MM.1S (cell line): ENCODE results near the gene HSD17B7.
A peak's percentile ranks its signal among the peaks of the same experiment; 100 is the strongest.
"Not testable (repeated sequence)": the region's sequence is repeated elsewhere in the genome, so short reads cannot be mapped to it uniquely, and the experiment has no call there.

ENCODE experiments used
- DNase-seq: peaks from one replicate; pipeline ENCODE4 v3.0.0-alpha.2; 2015
- H2AFZ ChIP-seq: fragments of 300-600 bp; sonication (generic); 2 replicates; pipeline ENCODE4 v1.6.0; 2016; ENCODE audit warnings: antibody characterized with exemption, low read length
- H3F3A ChIP-seq: fragments of 300-600 bp; sonication (generic); 2 replicates; pipeline ENCODE4 v1.6.1; 2016; ENCODE audit warnings: mild to moderate bottlenecking, antibody characterized with exemption, low read length, moderate library complexity, mixed read lengths; ENCODE audit not compliant: insufficient read depth
- H3K27ac ChIP-seq: fragments of 300-600 bp; sonication (generic); 2 replicates; pipeline ENCODE4 v1.5.1; 2016; ENCODE audit warnings: mild to moderate bottlenecking, low read length
- H3K27me3 ChIP-seq: fragments of 300-600 bp; sonication (generic); replicated peaks from 2 replicates; pipeline ENCODE4 v1.6.0; 2016; ENCODE audit warnings: low read length; ENCODE audit not compliant: insufficient read depth
- H3K36me3 ChIP-seq: fragments of 300-600 bp; sonication (generic); replicated peaks from 2 replicates; pipeline ENCODE4 v1.6.1; 2016; ENCODE audit warnings: mild to moderate bottlenecking, low read length, mixed read lengths; ENCODE audit not compliant: insufficient read depth
- H3K4me1 ChIP-seq: fragments of 300-600 bp; sonication (generic); 2 replicates; pipeline ENCODE4 v1.6.1; 2016; ENCODE audit warnings: low read length, mixed read lengths
- H3K4me2 ChIP-seq: fragments of 300-600 bp; sonication (generic); 2 replicates; pipeline ENCODE4 v1.6.0; 2016; ENCODE audit warnings: low read depth, low read length
- H3K4me3 ChIP-seq: fragments of 300-600 bp; sonication (generic); 2 replicates; pipeline ENCODE4 v1.5.1; 2016; ENCODE audit warnings: low read length, mixed read lengths
- H3K79me2 ChIP-seq: fragments of 300-600 bp; sonication (generic); 2 replicates; pipeline ENCODE4 v1.6.1; 2016; ENCODE audit warnings: mixed run types, low read length, mixed read lengths
- H3K9ac ChIP-seq: fragments of 300-600 bp; sonication (generic); 2 replicates; pipeline ENCODE4 v1.6.1; 2016; ENCODE audit warnings: low read length, mixed read lengths
- H3K9me2 ChIP-seq: fragments of 300-600 bp; sonication (generic); replicated peaks from 2 replicates; pipeline ENCODE4 v1.6.1; 2016; ENCODE audit warnings: mild to moderate bottlenecking, low read length, mixed read lengths; ENCODE audit not compliant: insufficient read depth
- H3K9me3 ChIP-seq: fragments of 300-600 bp; sonication (generic); replicated peaks from 2 replicates; pipeline ENCODE4 v1.6.1; 2016; ENCODE audit warnings: mild to moderate bottlenecking, low read length, mixed read lengths; ENCODE audit not compliant: insufficient read depth
- H4K20me1 ChIP-seq: fragments of 300-600 bp; sonication (generic); 2 replicates; pipeline ENCODE4 v1.6.1; 2016; ENCODE audit warnings: mild to moderate bottlenecking, low read length, moderate library complexity, mixed read lengths; ENCODE audit not compliant: insufficient read depth
- CTCF ChIP-seq: fragments of 300-600 bp; sonication (generic); IDR thresholded peaks from 2 replicates; pipeline ENCODE4 v1.5.1; 2016; ENCODE audit warnings: antibody characterized with exemption, low read length, mixed read lengths
- EZH2 ChIP-seq: fragments of 300-600 bp; sonication (generic); optimal IDR thresholded peaks from 2 replicates; pipeline ENCODE3; 2017; ENCODE audit warnings: low read depth, mild to moderate bottlenecking, antibody characterized with exemption, low read length, mixed read lengths
- EZH2phosphoT487 ChIP-seq: fragments of 300-600 bp; sonication (generic); IDR thresholded peaks from 2 replicates; pipeline ENCODE4 v1.6.1; 2018; ENCODE audit warnings: antibody characterized with exemption, low read length

Gene HSD17B7

GRCh38 chr1:162790303-162790984 is at the start of gene HSD17B7:
Gene HSD17B7, plus strand, starts transcription at chr1:162790702. Its CDS starts 99 bp downstream, at chr1:162790801.
- H3K79me2 ChIP-seq: peaks cover 12% of the 10 kb centered on the region
- H3K9me2 ChIP-seq, H3K27me3 ChIP-seq, H3F3A ChIP-seq, H4K20me1 ChIP-seq, H3K9me3 ChIP-seq, H3K4me1 ChIP-seq, H3K36me3 ChIP-seq: not testable (repeated sequence)
- H3K9ac ChIP-seq: peak within 1 kb of the TSS; percentile 67
- H3K4me3 ChIP-seq: peak within 1 kb of the TSS; percentile 63
- DNase-seq: peak; percentile 88
- peak within 1 kb of the TSS; percentile 69; the same call in 1 of the 2 replicates for H3K27ac ChIP-seq
- peak within 1 kb of the TSS; percentile 68 for H3K4me2 ChIP-seq
- H2AFZ ChIP-seq: peak within 1 kb of the TSS; percentile 72

DNA sequence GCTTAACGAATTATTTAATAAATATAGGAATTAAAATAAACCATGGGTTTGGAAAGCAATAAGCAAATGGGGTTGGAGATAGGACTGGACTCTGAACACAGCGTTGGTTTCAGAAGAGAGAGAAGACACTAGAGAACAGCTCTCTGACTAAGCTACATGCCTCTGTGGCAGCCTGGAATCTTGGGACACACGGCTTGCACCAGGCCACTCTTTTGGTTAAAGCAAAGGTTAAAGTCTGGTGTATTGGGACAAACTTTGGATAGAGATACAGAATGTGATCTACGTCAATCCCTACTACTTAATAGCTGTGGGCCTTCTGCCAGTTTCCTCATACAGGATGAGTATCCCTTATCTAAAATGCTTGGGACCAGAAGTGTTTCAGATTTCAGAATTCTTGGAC is 49.7 kb upstream of the HSD17B7 start:
- Histone ChIP-seq H3K4me2 (no peak overlapping the region), H3K9me3 (no peaks in the 10 kb centered on the region), H4K20me1 (no peaks in the 10 kb centered on the region), H3F3A (no peaks in the 10 kb centered on the region), H2AFZ (no peak overlapping the region), H3K27me3 (no peaks in the 10 kb centered on the region), H3K27ac (no peak overlapping the region), H3K36me3 (no peaks in the 10 kb centered on the region), H3K4me1 (no peaks in the 10 kb centered on the region), H3K9me2 (no peaks in the 10 kb centered on the region), H3K9ac (no peak overlapping the region), H3K4me3 (no peak overlapping the region), H3K79me2 (no peaks in the 10 kb centered on the region)
- TF ChIP-seq EZH2phosphoT487 (no peak), EZH2 (no peak), CTCF (no peak)
- no peak for DNase-seq

DNA sequence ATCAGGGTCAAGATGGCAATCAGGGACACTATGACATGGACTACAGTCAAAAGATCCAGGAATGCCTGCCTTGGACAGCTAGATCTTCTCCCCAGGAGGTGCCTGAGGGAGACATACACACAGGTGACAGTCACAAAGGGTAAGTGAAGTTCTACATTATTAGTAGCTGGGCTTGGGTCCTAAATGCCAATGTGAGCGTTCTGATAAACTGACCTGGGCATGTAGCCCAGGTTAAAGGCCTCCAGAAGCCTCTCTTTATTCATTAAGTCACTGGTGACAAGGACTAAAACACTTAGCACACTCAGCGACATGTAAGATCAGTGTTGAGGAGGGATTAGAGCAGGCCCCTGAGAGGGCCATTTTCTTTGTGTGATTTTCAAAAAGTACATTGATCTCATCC is 48.9 kb upstream of the HSD17B7 start:
- H3K4me1 ChIP-seq: no peaks in the 10 kb centered on the region
- H3F3A ChIP-seq: no peaks in the 10 kb centered on the region
- no peak for DNase-seq
- H3K9ac ChIP-seq: no peak overlapping the region
- no peaks in the 10 kb centered on the region for H4K20me1 ChIP-seq
- no peaks in the 10 kb centered on the region for H3K9me3 ChIP-seq
- no peaks in the 10 kb centered on the region for H3K27me3 ChIP-seq
- no peak overlapping the region for H3K4me2 ChIP-seq
- H2AFZ ChIP-seq: no peak overlapping the region
- no peak overlapping the region for H3K27ac ChIP-seq
- no peaks in the 10 kb centered on the region for H3K9me2 ChIP-seq
- no peaks in the 10 kb centered on the region for H3K79me2 ChIP-seq
- TF ChIP-seq CTCF: no peak
- H3K36me3 ChIP-seq: no peaks in the 10 kb centered on the region
- no peak overlapping the region for H3K4me3 ChIP-seq

- not testable (repeated sequence) for H3K36me3 ChIP-seq, H3K9me3 ChIP-seq, H2AFZ ChIP-seq, H3F3A ChIP-seq, H3K9me2 ChIP-seq, H3K79me2 ChIP-seq, H3K4me2 ChIP-seq, H3K4me1 ChIP-seq, H3K4me3 ChIP-seq, H3K27me3 ChIP-seq, H4K20me1 ChIP-seq, H3K27ac ChIP-seq, H3K9ac ChIP-seq, DNase-seq
Measured at GRCh38 chr1:162746264-162746942, 44.1 kb upstream of the HSD17B7 start.
